Measurements from ENCODE around the gene ATAT1.

GRCh38 chr6:30684386-30685156 lies 57.9 kb downstream of the ATAT1 start:
- no peak for TF ChIP-seq CTCF (IDR thresholded peaks at IDR 0.05)
- peak in 1 of 2 donors; percentile 19 for TF ChIP-seq POLR2AphosphoS5 (IDR thresholded peaks at IDR 0.05)
- no peak for TF ChIP-seq EP300 (IDR thresholded peaks at IDR 0.05)
- no peak for TF ChIP-seq POLR2A (IDR thresholded peaks at IDR 0.05; ENCODE audit: low read depth)
